ENCODE data around the gene PRTFDC1. TPM values are rescaled to one million over a fixed set of nuclear protein-coding genes. Genes with fewer than 3 reads are reported as not detected.

Gene PRTFDC1
- total and polyA plus RNA-seq, 2 of the 13 experiments (the other 11 are each of a cell fraction or from before 2014, with no cell fraction given): not detected

DNA sequence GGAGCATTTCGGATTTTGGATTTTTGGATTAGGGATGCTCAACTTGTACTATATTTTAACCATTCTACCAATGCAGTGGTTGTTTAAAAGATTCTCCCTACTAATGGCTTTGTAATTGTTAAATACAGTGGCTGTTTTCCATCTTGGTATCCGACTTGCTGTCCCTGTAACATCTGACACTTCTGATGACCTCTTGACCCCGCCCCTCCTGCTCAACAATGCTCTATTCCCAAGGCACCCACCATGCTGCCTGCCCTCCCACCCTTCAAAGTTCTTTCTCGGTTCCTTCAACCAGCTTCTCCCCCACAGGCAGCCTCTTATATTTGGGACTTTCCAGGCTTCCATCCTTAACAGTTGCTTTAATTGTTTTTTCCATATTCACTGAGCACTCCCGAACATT is 2.0 kb downstream of the PRTFDC1 start:
- Histone ChIP-seq H3K36me3 (replicated peaks in 1 of 2; ENCODE audit: control insufficient read depth in 1 of 2, insufficient read depth in 2 of 2, low read length in 2 of 2) (no peaks in the 10 kb centered on the region), H3K27me3 (ENCODE audit: control insufficient read depth in 1 of 2, insufficient read depth in 2 of 2, low read length in 2 of 2) (no peaks in the 10 kb centered on the region), H3K9ac (ENCODE audit: insufficient read depth, low read depth, low read length) (no peak overlapping the region), H3K9me3 (ENCODE audit: low read length) (no peaks in the 10 kb centered on the region), H2AFZ (ENCODE audit: low read length) (no peak overlapping the region), H3K79me2 (ENCODE audit: insufficient read depth, low read length) (no peaks in the 10 kb centered on the region), H3K27ac (ENCODE audit: extremely low read length, insufficient read depth, low read length) (no peak overlapping the region), H3K4me1 (ENCODE audit: insufficient read depth, low read length) (no peaks in the 10 kb centered on the region), H3K4me2 (ENCODE audit: low read depth, low read length) (no peak overlapping the region), H3K4me3 (replicated peaks in 1 of 3; ENCODE audit: insufficient read depth in 1 of 3, low read depth in 2 of 3, low read length in 3 of 3) (no peak overlapping the region), H4K20me1 (ENCODE audit: insufficient read depth, low read length) (no peaks in the 10 kb centered on the region)
- in situ Hi-C loops (cut with HindIII; ENCODE audit: extremely low pct_ligation_motif_present, low pct_unique_long_range_greater_than_20kb): no loop called here
- ChIA-PET POLR2A (no interaction called here), CTCF (ENCODE audit: low intra/inter-chr PET ratio, low total read pairs) (no interaction called here)
- 40% methylated on average over 5 of the region's 5 CpGs for WGBS (ENCODE audit: low lambda C conversion rate)
- FAIRE-seq: no peak
- DNase-seq (ENCODE audit: low spot score): no peak
- intact Hi-C loops (cut with micrococcal nuclease; ENCODE audit: unreplicated experiment): no loop called here
- TF ChIP-seq WIZ (CRISPR knock-in tag; IDR thresholded peaks at IDR 0.05) (no peak), RFXANK (CRISPR knock-in tag; IDR thresholded peaks at IDR 0.05) (no peak), ZNF460 (CRISPR knock-in tag; IDR thresholded peaks at IDR 0.05; ENCODE audit: borderline replicate concordance) (no peak), ZNF143 (CRISPR knock-in tag; IDR thresholded peaks at IDR 0.05) (no peak), TARDBP (CRISPR knock-in tag; IDR thresholded peaks at IDR 0.05) (no peak), FOXM1 (CRISPR knock-in tag; IDR thresholded peaks at IDR 0.05) (no peak), TBX2 (CRISPR knock-in tag; IDR thresholded peaks at IDR 0.05; ENCODE audit: borderline replicate concordance) (no peak), ZNF678 (CRISPR knock-in tag; IDR thresholded peaks at IDR 0.05) (no peak), ZNF530 (CRISPR knock-in tag; IDR thresholded peaks at IDR 0.05; ENCODE audit: low read depth) (no peak)
- TF ChIP-seq, protein P1, sequence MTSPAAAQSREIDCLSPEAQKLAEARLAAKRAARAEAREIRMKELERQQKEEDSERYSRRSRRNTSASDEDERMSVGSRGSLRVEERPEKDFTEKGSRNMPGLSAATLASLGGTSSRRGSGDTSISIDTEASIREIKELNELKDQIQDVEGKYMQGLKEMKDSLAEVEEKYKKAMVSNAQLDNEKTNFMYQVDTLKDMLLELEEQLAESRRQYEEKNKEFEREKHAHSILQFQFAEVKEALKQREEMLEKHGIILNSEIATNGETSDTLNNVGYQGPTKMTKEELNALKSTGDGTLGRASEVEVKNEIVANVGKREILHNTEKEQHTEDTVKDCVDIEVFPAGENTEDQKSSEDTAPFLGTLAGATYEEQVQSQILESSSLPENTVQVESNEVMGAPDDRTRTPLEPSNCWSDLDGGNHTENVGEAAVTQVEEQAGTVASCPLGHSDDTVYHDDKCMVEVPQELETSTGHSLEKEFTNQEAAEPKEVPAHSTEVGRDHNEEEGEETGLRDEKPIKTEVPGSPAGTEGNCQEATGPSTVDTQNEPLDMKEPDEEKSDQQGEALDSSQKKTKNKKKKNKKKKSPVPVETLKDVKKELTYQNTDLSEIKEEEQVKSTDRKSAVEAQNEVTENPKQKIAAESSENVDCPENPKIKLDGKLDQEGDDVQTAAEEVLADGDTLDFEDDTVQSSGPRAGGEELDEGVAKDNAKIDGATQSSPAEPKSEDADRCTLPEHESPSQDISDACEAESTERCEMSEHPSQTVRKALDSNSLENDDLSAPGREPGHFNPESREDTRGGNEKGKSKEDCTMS (CRISPR knock-in tag; conservative IDR thresholded peaks at IDR 0.05): no peak
- TF ChIP-seq, protein P2, sequence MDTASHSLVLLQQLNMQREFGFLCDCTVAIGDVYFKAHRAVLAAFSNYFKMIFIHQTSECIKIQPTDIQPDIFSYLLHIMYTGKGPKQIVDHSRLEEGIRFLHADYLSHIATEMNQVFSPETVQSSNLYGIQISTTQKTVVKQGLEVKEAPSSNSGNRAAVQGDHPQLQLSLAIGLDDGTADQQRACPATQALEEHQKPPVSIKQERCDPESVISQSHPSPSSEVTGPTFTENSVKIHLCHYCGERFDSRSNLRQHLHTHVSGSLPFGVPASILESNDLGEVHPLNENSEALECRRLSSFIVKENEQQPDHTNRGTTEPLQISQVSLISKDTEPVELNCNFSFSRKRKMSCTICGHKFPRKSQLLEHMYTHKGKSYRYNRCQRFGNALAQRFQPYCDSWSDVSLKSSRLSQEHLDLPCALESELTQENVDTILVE (CRISPR knock-in tag; IDR thresholded peaks at IDR 0.05): no peak
- TF ChIP-seq, protein P3, sequence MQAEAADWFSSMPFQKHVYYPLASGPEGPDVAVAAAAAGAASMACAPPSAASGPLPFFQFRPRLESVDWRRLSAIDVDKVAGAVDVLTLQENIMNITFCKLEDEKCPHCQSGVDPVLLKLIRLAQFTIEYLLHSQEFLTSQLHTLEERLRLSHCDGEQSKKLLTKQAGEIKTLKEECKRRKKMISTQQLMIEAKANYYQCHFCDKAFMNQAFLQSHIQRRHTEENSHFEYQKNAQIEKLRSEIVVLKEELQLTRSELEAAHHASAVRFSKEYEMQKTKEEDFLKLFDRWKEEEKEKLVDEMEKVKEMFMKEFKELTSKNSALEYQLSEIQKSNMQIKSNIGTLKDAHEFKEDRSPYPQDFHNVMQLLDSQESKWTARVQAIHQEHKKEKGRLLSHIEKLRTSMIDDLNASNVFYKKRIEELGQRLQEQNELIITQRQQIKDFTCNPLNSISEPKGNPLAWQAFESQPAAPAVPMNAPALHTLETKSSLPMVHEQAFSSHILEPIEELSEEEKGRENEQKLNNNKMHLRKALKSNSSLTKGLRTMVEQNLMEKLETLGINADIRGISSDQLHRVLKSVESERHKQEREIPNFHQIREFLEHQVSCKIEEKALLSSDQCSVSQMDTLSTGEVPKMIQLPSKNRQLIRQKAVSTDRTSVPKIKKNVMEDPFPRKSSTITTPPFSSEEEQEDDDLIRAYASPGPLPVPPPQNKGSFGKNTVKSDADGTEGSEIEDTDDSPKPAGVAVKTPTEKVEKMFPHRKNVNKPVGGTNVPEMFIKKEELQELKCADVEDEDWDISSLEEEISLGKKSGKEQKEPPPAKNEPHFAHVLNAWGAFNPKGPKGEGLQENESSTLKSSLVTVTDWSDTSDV (CRISPR knock-in tag; IDR thresholded peaks at IDR 0.05): no peak
- ATAC-seq: no peak
- BruUV-seq (replicated peaks): no TSS peak
